GM12865 (cell line): ENCODE data around the gene ANKZF1.

Experiments
- DNase-seq: peaks from one replicate; pipeline ENCODE4 v3.0.0; 2010; ENCODE audit warnings: low read depth
- H3K4me3 ChIP-seq: 2 replicates; pipeline ENCODE4 v1.5.1; 2011; ENCODE audit warnings: mild to moderate bottlenecking, low read depth, low read length, control low read depth
- CTCF ChIP-seq: IDR thresholded peaks from 2 replicates; pipeline ENCODE4 v1.5.1; 2011; ENCODE audit warnings: low read length, control low read depth, low read depth, inconsistent platforms; ENCODE audit not compliant: insufficient read depth; ENCODE audit errors: missing control alignments

ANKZF1 gene

GRCh38 chr2:219207884-219208740 lies 21.5 kb upstream of the ANKZF1 start:
- TF ChIP-seq CTCF, result no peak
- H3K4me3 ChIP-seq, result no peak overlapping the region
- no peak for DNase-seq

GRCh38 chr2:219209236-219210195 lies 20.1 kb upstream of the ANKZF1 start:
- no peak for DNase-seq
- TF ChIP-seq CTCF, result no peak
- no peak overlapping the region for H3K4me3 ChIP-seq

GRCh38 chr2:219210196-219210885 lies 19.3 kb upstream of the ANKZF1 start:
- H3K4me3 ChIP-seq, result no peak overlapping the region
- no peak for DNase-seq
- no peak for TF ChIP-seq CTCF

DNA sequence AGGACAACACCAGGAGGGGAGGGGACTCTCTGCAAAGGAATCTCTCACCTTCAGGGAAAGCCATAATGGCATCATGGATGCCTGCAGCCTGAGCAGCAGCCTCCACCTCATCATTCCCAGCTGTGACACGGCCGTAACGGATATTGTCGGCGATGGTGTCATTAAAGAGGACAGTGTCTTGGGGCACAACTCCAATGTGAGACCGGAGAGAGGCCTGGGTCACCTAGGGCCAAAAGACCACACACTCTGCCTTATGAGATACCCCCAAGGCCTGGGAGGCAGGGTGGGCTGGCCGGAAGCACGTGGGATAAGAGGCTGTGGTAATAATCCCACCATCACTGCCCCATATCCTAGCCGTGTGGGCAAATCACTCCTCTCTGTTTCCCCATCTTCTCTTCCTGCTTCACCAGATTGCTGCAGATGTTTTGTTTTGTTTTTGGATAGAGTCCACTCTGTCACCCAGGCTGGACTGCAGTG lies 18.7 kb upstream of the ANKZF1 start:
- no peak for TF ChIP-seq CTCF

GRCh38 chr2:219213026-219213415 lies 16.6 kb upstream of the ANKZF1 start:
- H3K4me3 ChIP-seq, result no peak overlapping the region
- no peak for TF ChIP-seq CTCF
- no peak for DNase-seq

More for the DNA sequence above, 18.7 kb upstream of the ANKZF1 start:
- no peak overlapping the region for H3K4me3 ChIP-seq
- DNase-seq, result no peak

- H3K4me3 ChIP-seq, result no peak overlapping the region
- DNase-seq, result no peak
- TF ChIP-seq CTCF, result no peak
Observed at GRCh38 chr2:219213486-219214071, 16.0 kb upstream of the ANKZF1 start.
